ENCODE measurements around the gene KLK4. TPM values are rescaled to one million over a fixed set of nuclear protein-coding genes. Genes with fewer than 3 reads are reported as not detected.

Gene KLK4
- total RNA-seq, 1 experiment from 2014 or later = 0.48 TPM

GRCh38 chr19:50952910-50953309 is 41.7 kb upstream of the KLK4 start, which contains the start of gene KLK5:
TSS of gene KLK5 (minus strand) at chr19:50953038. CDS start at chr19:50952657, 381 bp downstream.
- H3K27ac ChIP-seq (ENCODE audit: insufficient read length, low read depth, low read length) = no peak within 1 kb of the TSS
- H3K56ac ChIP-seq (ENCODE audit: insufficient read length, low read depth, low read length) = no peak within 1 kb of the TSS
- no peaks in the 10 kb centered on the region for H3K79me2 ChIP-seq (ENCODE audit: insufficient read depth, low read length)
- no peak within 1 kb of the TSS for H3T11ph ChIP-seq (ENCODE audit: low read length)
- Mint-ChIP-seq H3K36me3 (ENCODE audit: insufficient read depth in 1 of 3, low read depth in 3 of 3) (no peaks in the 10 kb centered on the region), H3K27ac (peak within 1 kb of the TSS in 1 of 3 experiments; percentile 1; a peak in 4 of 7 replicates), H3K4me1 (peaks cover 5 to 21% of the 10 kb centered on the region in 2 experiments), H3K27me3 (ENCODE audit: low read depth) (peaks cover 18% of the 10 kb centered on the region), H3K9me3 (peaks cover 0 to 2% of the 10 kb centered on the region in 2 experiments; a peak in 1 of 5 replicates), H3K4me3 (no peak within 1 kb of the TSS)
- H2BK5ac ChIP-seq (ENCODE audit: insufficient read length, low read length) = no peak within 1 kb of the TSS
- no peak within 1 kb of the TSS for H2BK15ac ChIP-seq (ENCODE audit: low read depth, low read length)
- WGBS (ENCODE audit: extremely low coverage, insufficient read length, low lambda C conversion rate) = no CpG with 5 or more reads among the region's 7 CpGs
- H3K9ac ChIP-seq (ENCODE audit: extremely low read depth, insufficient read length, low read length) = no peak within 1 kb of the TSS
- H3K14ac ChIP-seq (ENCODE audit: insufficient read depth, low read length) = no peak within 1 kb of the TSS; the same call in 1 of the 2 replicates
- H2BK12ac ChIP-seq (ENCODE audit: insufficient read length, low read depth, low read length) = no peak within 1 kb of the TSS
- no peaks in the 10 kb centered on the region for H4K20me1 ChIP-seq (ENCODE audit: control insufficient read depth, insufficient read depth, insufficient read length)
- H3K4ac ChIP-seq (ENCODE audit: low read depth, low read length) = no peak within 1 kb of the TSS
- no peak within 1 kb of the TSS for H2BK120ac ChIP-seq (ENCODE audit: low read depth, low read length, poor library complexity, severe bottlenecking)
- no peak within 1 kb of the TSS for H2AFZ ChIP-seq (ENCODE audit: low read length)
- H3K4me1 ChIP-seq (ENCODE audit: insufficient read depth, low read length) = peaks cover 3% of the 10 kb centered on the region; the same call in 1 of the 2 replicates
- H4K8ac ChIP-seq (replicated peaks; ENCODE audit: insufficient read length, low read depth, low read length) = no peak within 1 kb of the TSS
- no peaks in the 10 kb centered on the region for H3K27me3 ChIP-seq (ENCODE audit: insufficient read depth, low read length)
- no peak for TF ChIP-seq CTCF (conservative IDR thresholded peaks at IDR 0.05)
- no peak within 1 kb of the TSS for H3K23ac ChIP-seq (ENCODE audit: insufficient read length, low read depth, low read length)
- peak; percentile 56 for DNase-seq
- H4K91ac ChIP-seq (ENCODE audit: insufficient read length, low read depth, low read length) = no peak within 1 kb of the TSS
- H3K23me2 ChIP-seq (ENCODE audit: insufficient read length, low read depth, low read length, poor library complexity, severe bottlenecking) = no peaks in the 10 kb centered on the region
- no peak within 1 kb of the TSS for H4K5ac ChIP-seq (ENCODE audit: insufficient read length, low read depth, low read length)
- peak within 1 kb of the TSS; percentile 49 for H3K18ac ChIP-seq (ENCODE audit: insufficient read length, low read depth, low read length)
- H3K4me2 ChIP-seq (ENCODE audit: insufficient read depth, insufficient read length, low read length) = no peak within 1 kb of the TSS
- no peak within 1 kb of the TSS for H2AK5ac ChIP-seq (ENCODE audit: insufficient read length, low read length)
- no peaks in the 10 kb centered on the region for H3K79me1 ChIP-seq (ENCODE audit: insufficient read depth, low read depth, low read length, poor library complexity, severe bottlenecking)
- no peak within 1 kb of the TSS for H2BK20ac ChIP-seq (ENCODE audit: low read depth, low read length, poor library complexity, severe bottlenecking)
- H3K9me3 ChIP-seq (ENCODE audit: control insufficient read depth, low read depth, low read length) = no peaks in the 10 kb centered on the region

Measured in H9 (cell line).